ENCODE data around the gene ITGB2.

DNA sequence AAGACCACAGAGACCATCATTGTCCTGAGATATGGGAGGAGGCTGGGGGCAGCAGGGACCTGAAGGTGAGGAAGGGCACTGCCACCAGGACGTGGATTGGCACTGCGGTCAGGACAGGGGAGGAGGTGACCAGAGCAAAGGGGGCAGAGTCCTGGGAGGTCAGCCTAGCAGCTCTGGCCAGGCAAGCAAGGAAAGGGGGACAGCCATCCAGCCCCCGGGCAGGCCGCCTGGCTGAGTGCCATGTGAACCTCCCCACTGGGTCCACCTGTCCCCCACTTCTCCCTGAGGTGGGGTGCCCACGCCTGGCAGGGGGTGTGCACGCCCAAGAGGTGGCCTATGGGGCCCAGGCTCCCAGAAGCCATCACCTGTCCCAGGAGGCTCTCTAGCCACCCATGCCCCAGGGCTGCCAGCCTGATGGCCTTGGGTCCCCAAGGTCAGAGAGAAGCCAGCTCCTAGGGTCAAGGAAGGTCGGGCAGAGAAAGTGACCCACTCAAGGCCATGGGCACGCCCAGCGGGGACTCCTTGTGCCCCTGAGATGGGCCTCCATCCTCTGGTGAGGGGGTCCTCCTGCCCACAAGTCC is 29.6 kb downstream of the ITGB2 start:
- TF ChIP-seq YY1 (IDR thresholded peaks at IDR 0.05; ENCODE audit: low read depth), result no peak
- no peak for TF ChIP-seq CEBPB (IDR thresholded peaks at IDR 0.05)
- TF ChIP-seq, protein P1, sequence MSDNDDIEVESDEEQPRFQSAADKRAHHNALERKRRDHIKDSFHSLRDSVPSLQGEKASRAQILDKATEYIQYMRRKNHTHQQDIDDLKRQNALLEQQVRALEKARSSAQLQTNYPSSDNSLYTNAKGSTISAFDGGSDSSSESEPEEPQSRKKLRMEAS (IDR thresholded peaks at IDR 0.05), result no peak
- TF ChIP-seq EGR1 (IDR thresholded peaks at IDR 0.05), result no peak
- no peak for TF ChIP-seq TAF1 (IDR thresholded peaks at IDR 0.05; ENCODE audit: low read depth)
- no peak for TF ChIP-seq EP300 (IDR thresholded peaks at IDR 0.05; ENCODE audit: borderline replicate concordance)
- no peak for TF ChIP-seq FOXM1 (IDR thresholded peaks at IDR 0.05; ENCODE audit: borderline replicate concordance, low read depth)

Measured in Ishikawa (cell line).